Measurements from ENCODE around the gene UPF3B.
"Not testable (repeated sequence)": the region's sequence is repeated elsewhere in the genome, so short reads cannot be mapped to it uniquely, and the experiment has no call there.

Gene UPF3B

GRCh38 chrX:119826399-119826959 lies 26.3 kb downstream of the UPF3B start:
- DNase-seq (ENCODE audit: low read depth): peak; percentile 71
- H3K4me3 ChIP-seq (ENCODE audit: control insufficient read depth, low read depth, low read length): no peak overlapping the region
- TF ChIP-seq, protein P1, sequence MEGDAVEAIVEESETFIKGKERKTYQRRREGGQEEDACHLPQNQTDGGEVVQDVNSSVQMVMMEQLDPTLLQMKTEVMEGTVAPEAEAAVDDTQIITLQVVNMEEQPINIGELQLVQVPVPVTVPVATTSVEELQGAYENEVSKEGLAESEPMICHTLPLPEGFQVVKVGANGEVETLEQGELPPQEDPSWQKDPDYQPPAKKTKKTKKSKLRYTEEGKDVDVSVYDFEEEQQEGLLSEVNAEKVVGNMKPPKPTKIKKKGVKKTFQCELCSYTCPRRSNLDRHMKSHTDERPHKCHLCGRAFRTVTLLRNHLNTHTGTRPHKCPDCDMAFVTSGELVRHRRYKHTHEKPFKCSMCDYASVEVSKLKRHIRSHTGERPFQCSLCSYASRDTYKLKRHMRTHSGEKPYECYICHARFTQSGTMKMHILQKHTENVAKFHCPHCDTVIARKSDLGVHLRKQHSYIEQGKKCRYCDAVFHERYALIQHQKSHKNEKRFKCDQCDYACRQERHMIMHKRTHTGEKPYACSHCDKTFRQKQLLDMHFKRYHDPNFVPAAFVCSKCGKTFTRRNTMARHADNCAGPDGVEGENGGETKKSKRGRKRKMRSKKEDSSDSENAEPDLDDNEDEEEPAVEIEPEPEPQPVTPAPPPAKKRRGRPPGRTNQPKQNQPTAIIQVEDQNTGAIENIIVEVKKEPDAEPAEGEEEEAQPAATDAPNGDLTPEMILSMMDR (conservative IDR thresholded peaks at IDR 0.05; ENCODE audit: control insufficient read depth, insufficient read depth, low read depth, low read length): no peak

DNA sequence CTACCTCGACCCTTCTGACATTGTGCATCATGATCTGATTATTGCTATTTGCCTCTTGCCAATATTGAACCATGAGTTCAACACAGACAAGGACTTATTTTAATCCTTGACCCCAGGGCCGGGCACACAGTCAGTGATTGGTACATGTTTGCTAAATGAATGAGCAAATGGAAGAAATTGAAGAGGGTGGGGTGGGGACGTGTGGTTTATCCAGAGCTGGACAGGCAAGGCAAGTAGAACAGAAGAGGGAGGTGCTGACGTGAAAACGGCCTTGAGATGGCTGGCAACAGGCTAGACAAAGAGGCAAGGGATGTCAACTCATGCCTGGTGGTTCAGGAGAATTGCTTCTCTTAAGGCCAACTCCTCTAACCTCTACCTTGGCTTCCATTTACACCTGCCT lies 28.5 kb downstream of the UPF3B start:
- not testable (repeated sequence) for DNase-seq (ENCODE audit: low read depth); H3K4me3 ChIP-seq (ENCODE audit: control insufficient read depth, low read depth, low read length)

GRCh38 chrX:119821703-119822102 lies 31.1 kb downstream of the UPF3B start:
- H3K4me3 ChIP-seq (ENCODE audit: control insufficient read depth, low read depth, low read length): not testable (repeated sequence)
- peak; percentile 44 for DNase-seq (ENCODE audit: low read depth)

- peak; percentile 66 for DNase-seq (ENCODE audit: low read depth)
- TF ChIP-seq, protein P1 (conservative IDR thresholded peaks at IDR 0.05; ENCODE audit: control insufficient read depth, insufficient read depth, low read depth, low read length): no peak
- no peak overlapping the region for H3K4me3 ChIP-seq (ENCODE audit: control insufficient read depth, low read depth, low read length)
These were observed 35.6 kb downstream of the UPF3B start for GRCh38 chrX:119817130-119817690.

- H3K4me3 ChIP-seq (ENCODE audit: control insufficient read depth, low read depth, low read length): no peak overlapping the region
- DNase-seq (ENCODE audit: low read depth): peak; percentile 14
These were observed 36.5 kb downstream of the UPF3B start for GRCh38 chrX:119816300-119816699.

DNA sequence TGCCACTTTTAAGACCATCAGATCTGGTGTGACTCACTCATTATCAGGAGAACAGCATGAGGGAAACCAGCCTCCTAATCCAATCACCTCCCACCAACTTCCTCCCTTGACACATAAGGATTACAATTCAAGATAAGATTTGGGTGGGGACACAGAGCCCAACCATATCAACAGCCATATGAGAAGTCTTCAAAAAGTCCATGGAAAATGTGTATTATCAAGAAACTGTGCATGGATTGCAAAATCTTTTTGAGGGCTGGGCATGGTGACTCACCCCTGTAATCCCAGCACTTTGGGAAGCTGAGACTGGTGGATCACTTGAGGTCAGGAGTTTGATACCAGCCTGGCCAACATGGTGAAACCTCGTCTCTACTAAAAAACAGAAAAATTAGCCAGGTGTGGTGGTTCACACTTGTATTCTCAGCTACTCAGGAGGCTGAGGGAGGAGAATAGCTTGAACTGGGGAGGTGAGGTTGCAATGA lies 43.5 kb downstream of the UPF3B start:
- TF ChIP-seq, protein P1 (conservative IDR thresholded peaks at IDR 0.05; ENCODE audit: control insufficient read depth, insufficient read depth, low read depth, low read length): no peak
- peak; percentile 20 for DNase-seq (ENCODE audit: low read depth)
- H3K4me3 ChIP-seq (ENCODE audit: control insufficient read depth, low read depth, low read length): no peak overlapping the region

More at GRCh38 chrX:119816300-119816699, 36.5 kb downstream of the UPF3B start:
- TF ChIP-seq, protein P1 (conservative IDR thresholded peaks at IDR 0.05; ENCODE audit: control insufficient read depth, insufficient read depth, low read depth, low read length): no peak

DNA sequence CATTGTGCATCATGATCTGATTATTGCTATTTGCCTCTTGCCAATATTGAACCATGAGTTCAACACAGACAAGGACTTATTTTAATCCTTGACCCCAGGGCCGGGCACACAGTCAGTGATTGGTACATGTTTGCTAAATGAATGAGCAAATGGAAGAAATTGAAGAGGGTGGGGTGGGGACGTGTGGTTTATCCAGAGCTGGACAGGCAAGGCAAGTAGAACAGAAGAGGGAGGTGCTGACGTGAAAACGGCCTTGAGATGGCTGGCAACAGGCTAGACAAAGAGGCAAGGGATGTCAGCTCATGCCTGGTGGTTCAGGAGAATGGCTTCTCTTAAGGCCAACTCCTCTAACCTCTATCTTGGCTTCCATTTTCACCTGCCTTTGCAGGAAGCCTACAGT lies 44.3 kb downstream of the UPF3B start:
- not testable (repeated sequence) for H3K4me3 ChIP-seq (ENCODE audit: control insufficient read depth, low read depth, low read length); DNase-seq (ENCODE audit: low read depth)

GRCh38 chrX:119802546-119802945 lies 50.2 kb downstream of the UPF3B start:
- H3K4me3 ChIP-seq (ENCODE audit: control insufficient read depth, low read depth, low read length): no peak overlapping the region
- TF ChIP-seq, protein P1 (conservative IDR thresholded peaks at IDR 0.05; ENCODE audit: control insufficient read depth, insufficient read depth, low read depth, low read length): no peak
- no peak for DNase-seq (ENCODE audit: low read depth)
